IPS-NIHi7 (cell line): ENCODE measurements around the gene DRC7.
"Not testable (repeated sequence)": the region's sequence is repeated elsewhere in the genome, so short reads cannot be mapped to it uniquely, and the experiment has no call there.

Experiments used
- DNase-seq: peaks from one replicate; pipeline ENCODE4 v3.0.0; 2012; ENCODE audit warnings: mixed read lengths; ENCODE audit errors: extremely low spot score

DRC7 gene

GRCh38 chr16:57660715-57661463, 33.7 kb upstream of the DRC7 start:
- no peak for DNase-seq

GRCh38 chr16:57661510-57661909, 33.1 kb upstream of the DRC7 start:
- no peak for DNase-seq

GRCh38 chr16:57661936-57662906, 32.4 kb upstream of the DRC7 start:
- no peak for DNase-seq

GRCh38 chr16:57663436-57663835, 31.2 kb upstream of the DRC7 start:
- DNase-seq = no peak

GRCh38 chr16:57663917-57664661, 30.5 kb upstream of the DRC7 start:
- peak; percentile 38 for DNase-seq

- DNase-seq = no peak
These were observed 30.0 kb upstream of the DRC7 start for GRCh38 chr16:57664662-57665025.

- no peak for DNase-seq
These were observed 29.1 kb upstream of the DRC7 start for GRCh38 chr16:57665541-57665940.

GRCh38 chr16:57666353-57667047, 28.1 kb upstream of the DRC7 start:
- no peak for DNase-seq

- no peak for DNase-seq
These were observed 27.5 kb upstream of the DRC7 start for GRCh38 chr16:57667048-57667525.

- DNase-seq = peak; percentile 64
These were observed 26.9 kb upstream of the DRC7 start for GRCh38 chr16:57667526-57668262.

GRCh38 chr16:57668263-57668571, 26.4 kb upstream of the DRC7 start, which contains the start of gene ADGRG3:
ADGRG3 (plus strand) TSS chr16:57668306; CDS start chr16:57668348, 42 bp downstream.
- no peak for DNase-seq

- no peak for DNase-seq
These were observed 25.8 kb upstream of the DRC7 start for GRCh38 chr16:57668630-57669475.

- DNase-seq = no peak
These were observed 25.0 kb upstream of the DRC7 start for GRCh38 chr16:57669476-57670162.

GRCh38 chr16:57670196-57670595, 24.4 kb upstream of the DRC7 start:
- DNase-seq = no peak

- DNase-seq = not testable (repeated sequence)
These were observed 23.2 kb upstream of the DRC7 start for GRCh38 chr16:57671451-57671850.

GRCh38 chr16:57672416-57672815, 22.2 kb upstream of the DRC7 start:
- no peak for DNase-seq

- no peak for DNase-seq
These were observed 21.8 kb upstream of the DRC7 start for GRCh38 chr16:57672824-57673223.

- peak; percentile 75 for DNase-seq
These were observed 18.7 kb upstream of the DRC7 start for GRCh38 chr16:57675741-57676551.
